GM23248 (cell line): Measurements from ENCODE around the gene C8G. TPM values are rescaled to one million over a fixed set of nuclear protein-coding genes. Genes with fewer than 3 reads are reported as not detected.
A peak's percentile ranks its signal among the peaks of the same experiment; 100 is the strongest.

Source experiments
- DNase-seq: peaks from one replicate; pipeline ENCODE4 v3.0.0-alpha.2; 2015
- H2AFZ ChIP-seq: fragments of 200-600 bp; sonication (generic); 2 replicates; pipeline ENCODE4 v1.6.1; 2016; ENCODE audit warnings: antibody characterized with exemption
- H3F3A ChIP-seq: fragments of 200-600 bp; sonication (generic); 2 replicates; pipeline ENCODE4 v1.6.1; 2016; ENCODE audit warnings: mild to moderate bottlenecking, antibody characterized with exemption, mixed run types; ENCODE audit not compliant: insufficient read depth
- H3K27ac ChIP-seq: fragments of 200-600 bp; sonication (generic); 2 replicates; pipeline ENCODE4 v1.5.1; 2016; ENCODE audit warnings: mild to moderate bottlenecking
- H3K27me3 ChIP-seq: fragments of 200-600 bp; sonication (generic); replicated peaks from 2 replicates; pipeline ENCODE4 v1.6.1; 2016; ENCODE audit warnings: mild to moderate bottlenecking; ENCODE audit not compliant: insufficient read depth
- H3K36me3 ChIP-seq: fragments of 200-600 bp; sonication (generic); 2 replicates; pipeline ENCODE4 v1.6.1; 2016; ENCODE audit warnings: low read depth, mild to moderate bottlenecking
- H3K4me1 ChIP-seq: fragments of 200-600 bp; sonication (generic); 2 replicates; pipeline ENCODE4 v1.6.1; 2016; ENCODE audit warnings: mild to moderate bottlenecking; ENCODE audit not compliant: insufficient read depth
- H3K4me2 ChIP-seq: fragments of 200-600 bp; sonication (generic); one replicate; pipeline ENCODE4 v1.6.1; 2016; ENCODE audit warnings: mild to moderate bottlenecking; ENCODE audit not compliant: unreplicated experiment
- H3K4me3 ChIP-seq: fragments of 200-600 bp; sonication (generic); 2 replicates; pipeline ENCODE4 v1.5.1; 2016; ENCODE audit warnings: mild to moderate bottlenecking
- H3K79me2 ChIP-seq: fragments of 200-600 bp; sonication (generic); 2 replicates; pipeline ENCODE4 v1.6.1; 2016; ENCODE audit warnings: mild to moderate bottlenecking; ENCODE audit not compliant: insufficient read depth
- H3K9ac ChIP-seq: fragments of 200-600 bp; sonication (generic); 2 replicates; pipeline ENCODE4 v1.6.1; 2016; ENCODE audit warnings: mild to moderate bottlenecking
- H3K9me2 ChIP-seq: fragments of 200-600 bp; sonication (generic); 2 replicates; pipeline ENCODE4 v1.6.1; 2016; ENCODE audit warnings: mixed run types, mild to moderate bottlenecking, moderate library complexity; ENCODE audit not compliant: insufficient read depth
- H3K9me3 ChIP-seq: fragments of 200-600 bp; sonication (generic); one replicate; pipeline ENCODE4 v1.6.1; 2017; ENCODE audit warnings: low read depth
- H4K20me1 ChIP-seq: fragments of 200-600 bp; sonication (generic); 2 replicates; pipeline ENCODE4 v1.6.0; 2016; ENCODE audit not compliant: insufficient read depth
- EZH2 ChIP-seq: fragments of 200-600 bp; sonication (generic); IDR thresholded peaks from 2 replicates; pipeline ENCODE4 v1.6.1; 2018; ENCODE audit warnings: antibody characterized with exemption, mild to moderate bottlenecking; ENCODE audit not compliant: insufficient read depth, poor library complexity, severe bottlenecking
- EZH2phosphoT487 ChIP-seq: fragments of 200-600 bp; sonication (generic); IDR thresholded peaks from 2 replicates; pipeline ENCODE4 v1.6.1; 2018; ENCODE audit warnings: antibody characterized with exemption, moderate library complexity, mild to moderate bottlenecking, low read depth; ENCODE audit not compliant: insufficient read depth
- WGBS, 2 experiments: methylation state at CpG; one replicate each; pipeline ENCODE4 v1.1.6; 2015 to 2017; ENCODE audit warnings: low lambda C conversion rate in 2 of 2, low coverage in 1 of 2; ENCODE audit errors: missing lambda C conversion rate in 2 of 2; 5-methylcytosine and 5-hydroxymethylcytosine counted together
- in situ Hi-C: fragments of 300-500 bp; cut with MboI; formaldehyde crosslinking; loops from 2 replicates; pipeline ENCODE4 v1.15.0; 2020
- polyA plus RNA-seq: library from polyadenylated mRNA; unstranded; fragments of >200 nt; fragmentation: Nextera tagmentation; extraction: Ambion mirVana; gene quantifications from 2 replicates; pipeline ENCODE4 v1.2.1, GENCODE V29; 2016
- total RNA-seq: library from RNA; depleted of rRNA; stranded (reverse); fragments of >200 nt; shearing (Covaris generic); gene quantifications from 2 replicates; pipeline ENCODE4 v1.2.3, GENCODE V29; 2014

Gene C8G
- total and polyA plus RNA-seq, 2 experiments from 2014 or later: 0.49 TPM; not detected in 1

- H3K9me2 ChIP-seq: no peaks in the 10 kb centered on the region
- in situ Hi-C loops: no loop called here
- H4K20me1 ChIP-seq: no peaks in the 10 kb centered on the region
- 75 to 77% methylated on average over 22 to 26 of the region's 26 CpGs for WGBS, 2 experiments
- no peaks in the 10 kb centered on the region for H3F3A ChIP-seq
- no peaks in the 10 kb centered on the region for H3K9me3 ChIP-seq
- no peak overlapping the region for H3K4me2 ChIP-seq
- H3K27me3 ChIP-seq: no peaks in the 10 kb centered on the region
- H3K4me1 ChIP-seq: no peaks in the 10 kb centered on the region
- peak overlapping the region; percentile 50; the same call in 1 of the 2 replicates for H3K27ac ChIP-seq
- H3K9ac ChIP-seq: no peak overlapping the region; the same call in 1 of the 2 replicates
- no peak for DNase-seq
- TF ChIP-seq EZH2 (no peak), EZH2phosphoT487 (no peak)
- H3K36me3 ChIP-seq: no peaks in the 10 kb centered on the region
- H3K4me3 ChIP-seq: no peak overlapping the region
- H3K79me2 ChIP-seq: peaks cover 18% of the 10 kb centered on the region
- no peak overlapping the region for H2AFZ ChIP-seq
Observed at GRCh38 chr9:136947028-136947891, 2.2 kb downstream of the C8G start.

GRCh38 chr9:136947955-136948510 is 3.0 kb downstream of the C8G start:
- H3K4me3 ChIP-seq: no peak overlapping the region
- no peaks in the 10 kb centered on the region for H3K4me1 ChIP-seq
- TF ChIP-seq EZH2phosphoT487 (no peak), EZH2 (no peak)
- WGBS, 2 experiments: 21% methylated on average over 15 of the region's 15 CpGs
- DNase-seq: peak; percentile 75
- H3K9ac ChIP-seq: peak overlapping the region; percentile 31
- peaks cover 10% of the 10 kb centered on the region for H3K79me2 ChIP-seq
- no peaks in the 10 kb centered on the region for H3K9me2 ChIP-seq
- no peaks in the 10 kb centered on the region for H3K36me3 ChIP-seq
- no peaks in the 10 kb centered on the region for H3K9me3 ChIP-seq
- no peaks in the 10 kb centered on the region for H4K20me1 ChIP-seq
- H3K27ac ChIP-seq: peak overlapping the region; percentile 50
- H3K4me2 ChIP-seq: no peak overlapping the region
- 0 out of 2 replicates have a peak overlapping the region, but pooled peaks have one; percentile 23 for H2AFZ ChIP-seq
- H3F3A ChIP-seq: no peaks in the 10 kb centered on the region
- in situ Hi-C loops: no loop called here
- H3K27me3 ChIP-seq: no peaks in the 10 kb centered on the region

GRCh38 chr9:136949239-136949816 is 4.3 kb downstream of the C8G start:
- no peaks in the 10 kb centered on the region for H3F3A ChIP-seq
- H3K9ac ChIP-seq: no peak overlapping the region; the same call in 1 of the 2 replicates
- H3K9me3 ChIP-seq: no peaks in the 10 kb centered on the region
- no peaks in the 10 kb centered on the region for H3K4me1 ChIP-seq
- no peaks in the 10 kb centered on the region for H3K79me2 ChIP-seq
- no peaks in the 10 kb centered on the region for H4K20me1 ChIP-seq
- H3K27ac ChIP-seq: no peak overlapping the region
- TF ChIP-seq EZH2phosphoT487: no peak
- TF ChIP-seq EZH2: no peak
- in situ Hi-C loops: no loop called here
- no peaks in the 10 kb centered on the region for H3K9me2 ChIP-seq
- no peaks in the 10 kb centered on the region for H3K36me3 ChIP-seq
- peak overlapping the region; percentile 56 for H2AFZ ChIP-seq
- H3K4me3 ChIP-seq: peak overlapping the region; percentile 55
- H3K27me3 ChIP-seq: no peaks in the 10 kb centered on the region; the same call in 1 of the 2 replicates
- 20 to 32% methylated on average over 13 to 22 of the region's 22 CpGs for WGBS, 2 experiments
- peak overlapping the region; percentile 48 for H3K4me2 ChIP-seq
- DNase-seq: no peak

GRCh38 chr9:136949817-136950655 is 5.0 kb downstream of the C8G start:
- no peak overlapping the region; the same call in 1 of the 2 replicates for H3K9ac ChIP-seq
- no peaks in the 10 kb centered on the region for H3K9me2 ChIP-seq
- in situ Hi-C loops: no loop called here
- H3K4me2 ChIP-seq: peak overlapping the region; percentile 48
- DNase-seq: peak; percentile 83
- no peaks in the 10 kb centered on the region for H3K79me2 ChIP-seq
- no peaks in the 10 kb centered on the region; the same call in 1 of the 2 replicates for H3K27me3 ChIP-seq
- no peaks in the 10 kb centered on the region for H3K4me1 ChIP-seq
- no peaks in the 10 kb centered on the region for H3K9me3 ChIP-seq
- H3F3A ChIP-seq: no peaks in the 10 kb centered on the region
- H2AFZ ChIP-seq: peak overlapping the region; percentile 56
- H4K20me1 ChIP-seq: no peaks in the 10 kb centered on the region
- H3K36me3 ChIP-seq: no peaks in the 10 kb centered on the region
- H3K4me3 ChIP-seq: peak overlapping the region; percentile 55
- H3K27ac ChIP-seq: no peak overlapping the region
- WGBS, 2 experiments: 7% methylated on average over 34 to 51 of the region's 63 CpGs
- TF ChIP-seq EZH2 (no peak), EZH2phosphoT487 (no peak)
